GM18870 (cell line): Measurements from ENCODE around the gene NXPH3.

Experiments
- ATAC-seq: cut with Tn5 transposase; IDR thresholded peaks from one replicate; pipeline ENCODE4 v1.9.1; 2021; ENCODE audit warnings: moderate library complexity; ENCODE audit not compliant: unreplicated experiment

NXPH3 gene

GRCh38 chr17:49621946-49622529, 46.4 kb downstream of the NXPH3 start:
- ATAC-seq = no peak

- no peak for ATAC-seq
Measured at GRCh38 chr17:49624896-49625295, 49.2 kb downstream of the NXPH3 start.

- no peak for ATAC-seq
Measured at GRCh38 chr17:49629447-49629846, 53.8 kb downstream of the NXPH3 start.

- ATAC-seq = no peak
Measured at GRCh38 chr17:49630113-49630900, 54.6 kb downstream of the NXPH3 start.

GRCh38 chr17:49631496-49631895, 55.8 kb downstream of the NXPH3 start:
- ATAC-seq = no peak
